Testis (tissue), 3 donors: ENCODE measurements around the gene RAB26. TPM values are rescaled to one million over a fixed set of nuclear protein-coding genes. Genes with fewer than 3 reads are reported as not detected.

Experiments
- DNase-seq: peaks from one replicate; pipeline ENCODE4 v3.0.0-alpha.2; 2019
- H3K27ac ChIP-seq, 2 donors: fragments of 200-600 bp; sonication (generic); one replicate each; pipeline ENCODE4 v1.5.1; 2019
- H3K27me3 ChIP-seq: fragments of 200-600 bp; sonication (generic); one replicate; pipeline ENCODE4 v1.5.1; 2019
- H3K36me3 ChIP-seq: fragments of 200-600 bp; sonication (generic); one replicate; pipeline ENCODE4 v1.5.1; 2017; ENCODE audit warnings: low read depth; ENCODE audit errors: missing control alignments
- H3K4me1 ChIP-seq: fragments of 200-600 bp; sonication (generic); one replicate; pipeline ENCODE4 v1.5.1; 2019
- H3K4me3 ChIP-seq, 2 donors: fragments of 200-600 bp; sonication (generic); one replicate each; pipeline ENCODE4 v1.5.1; 2017 to 2019
- H3K9me3 ChIP-seq: fragments of 200-600 bp; sonication (generic); one replicate; pipeline ENCODE4 v1.5.1; 2017
- CTCF ChIP-seq, 3 experiments: fragments of 450-650 bp in 2 of 3; fragments of 200-600 bp in 1 of 3; sonication (generic) in 1 of 3; IDR thresholded peaks; one replicate each; pipeline ENCODE4 v1.5.1; 2016 to 2019; ENCODE audit warnings: antibody characterized with exemption in 3 of 3, mild to moderate bottlenecking in 2 of 3, moderate library complexity in 1 of 3
- POLR2A ChIP-seq: fragments of 450-650 bp; IDR thresholded peaks from one replicate; pipeline ENCODE4 v1.6.1; 2017; ENCODE audit warnings: antibody characterized with exemption, mild to moderate bottlenecking, moderate library complexity
- WGBS, 2 donors: methylation state at CpG; one replicate each; pipeline ENCODE4 v1.1.5; 2018; 5-methylcytosine and 5-hydroxymethylcytosine counted together
- intact Hi-C: fragments of 100-400 bp; cut with DNase I; formaldehyde crosslinking; loops from one replicate; pipeline ENCODE4 v1.15.1; 2023; ENCODE audit warnings: low total_unique reads
- polyA plus RNA-seq: library from polyadenylated mRNA; stranded (reverse); fragments of 350-450 nt; fragmentation: Illumina TruSeq; extraction: RNeasy Lipid Tissue Mini Kit (QIAGEN cat#74804); gene quantifications from one replicate; pipeline ENCODE4 v1.2.3, GENCODE V29; 2014; ENCODE audit warnings: low read depth, low replicate concordance; ENCODE audit not compliant: insufficient read depth
- total RNA-seq, 2 donors: library from RNA; depleted of rRNA; stranded (reverse); fragments of >200 nt; gene quantifications; one replicate each; pipeline ENCODE4 v1.2.3, GENCODE V29; 2016

The RAB26 gene
- total and polyA plus RNA-seq, 3 donors from 2014 or later, result 1.5 to 3.6 (median 3.2) TPM

GRCh38 chr16:2181952-2182351 is 33.5 kb downstream of the RAB26 start:
- DNase-seq, result no peak
- no peaks in the 10 kb centered on the region for H3K27me3 ChIP-seq
- H3K27ac ChIP-seq, result no peak overlapping the region
- intact Hi-C loops, result no loop called here
- TF ChIP-seq POLR2A (no peak), CTCF (IDR thresholded peaks at IDR 0.05) (no peak)
- WGBS, 2 donors, result 89 to 95% methylated on average over 7 to 20 of the region's 20 CpGs
- no peaks in the 10 kb centered on the region for H3K4me1 ChIP-seq
- no peaks in the 10 kb centered on the region for H3K36me3 ChIP-seq
- H3K9me3 ChIP-seq, result no peaks in the 10 kb centered on the region
- no peak overlapping the region for H3K4me3 ChIP-seq

- 91 to 94% methylated on average over 12 to 30 of the region's 30 CpGs for WGBS, 2 donors
- H3K27ac ChIP-seq, result no peak overlapping the region
- no peak for TF ChIP-seq CTCF (IDR thresholded peaks at IDR 0.05)
- no peak for TF ChIP-seq POLR2A
- H3K9me3 ChIP-seq, result no peaks in the 10 kb centered on the region
- no peaks in the 10 kb centered on the region for H3K27me3 ChIP-seq
- H3K4me3 ChIP-seq, result no peak overlapping the region
- intact Hi-C loops, result no loop called here
- no peaks in the 10 kb centered on the region for H3K36me3 ChIP-seq
- no peaks in the 10 kb centered on the region for H3K4me1 ChIP-seq
- no peak for DNase-seq
These were observed 35.2 kb downstream of the RAB26 start for GRCh38 chr16:2183671-2184070.

- no peak overlapping the region for H3K4me3 ChIP-seq
- no peaks in the 10 kb centered on the region for H3K36me3 ChIP-seq
- intact Hi-C loops, result no loop called here
- H3K4me1 ChIP-seq, result no peaks in the 10 kb centered on the region
- no peaks in the 10 kb centered on the region for H3K9me3 ChIP-seq
- no peak for DNase-seq
- no peak overlapping the region for H3K27ac ChIP-seq
- WGBS, 2 donors, result 89 to 91% methylated on average over 15 to 19 of the region's 19 CpGs
- H3K27me3 ChIP-seq, result no peaks in the 10 kb centered on the region
- TF ChIP-seq CTCF (IDR thresholded peaks at IDR 0.05) (no peak), POLR2A (no peak)
These were observed 35.9 kb downstream of the RAB26 start for GRCh38 chr16:2184346-2184745.

DNA sequence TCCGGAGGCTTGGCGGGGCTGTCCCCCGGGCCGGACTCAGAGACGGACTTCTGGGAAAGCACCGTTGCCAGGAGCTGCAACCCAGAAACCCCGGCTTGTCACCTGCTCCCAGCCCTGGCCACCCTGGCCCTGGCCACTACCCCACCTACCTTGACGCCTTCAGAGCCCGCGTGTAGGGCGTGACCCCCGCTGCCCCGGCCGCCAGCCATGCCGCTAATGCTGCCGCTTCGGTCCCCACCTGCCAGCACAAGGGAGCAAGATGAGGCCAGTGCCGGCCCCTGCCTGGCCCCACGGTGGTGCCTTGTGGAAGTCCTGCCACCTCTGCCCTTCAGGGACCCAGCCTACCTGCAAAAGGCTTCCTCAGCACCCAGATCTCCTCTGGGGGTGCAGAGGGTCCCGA is 36.5 kb downstream of the RAB26 start:
- no peak for DNase-seq
- intact Hi-C loops, result no loop called here
- H3K9me3 ChIP-seq, result no peaks in the 10 kb centered on the region
- no peaks in the 10 kb centered on the region for H3K4me1 ChIP-seq
- H3K36me3 ChIP-seq, result no peaks in the 10 kb centered on the region
- no peak overlapping the region for H3K4me3 ChIP-seq
- no peak overlapping the region for H3K27ac ChIP-seq
- no peaks in the 10 kb centered on the region for H3K27me3 ChIP-seq
- TF ChIP-seq CTCF (IDR thresholded peaks at IDR 0.05) (no peak), POLR2A (no peak)
- WGBS, 2 donors, result 80 to 88% methylated on average over 1 to 20 of the region's 20 CpGs

GRCh38 chr16:2186064-2186463 is 37.6 kb downstream of the RAB26 start:
- no peak for TF ChIP-seq POLR2A
- no peak for TF ChIP-seq CTCF (IDR thresholded peaks at IDR 0.05)
- Histone ChIP-seq H3K27ac (no peak overlapping the region), H3K36me3 (no peaks in the 10 kb centered on the region), H3K9me3 (no peaks in the 10 kb centered on the region), H3K27me3 (no peaks in the 10 kb centered on the region), H3K4me1 (no peaks in the 10 kb centered on the region), H3K4me3 (no peak overlapping the region)
- WGBS, 2 donors, result 87 to 94% methylated on average over 12 to 13 of the region's 13 CpGs
- no peak for DNase-seq
- intact Hi-C loops, result no loop called here
